IMR-90 (cell line): ENCODE measurements around the gene MAMDC4. TPM values are rescaled to one million over a fixed set of nuclear protein-coding genes. Genes with fewer than 3 reads are reported as not detected.

Experiments
- ATAC-seq: fragments of 200-7000 bp; cut with Tn5 transposase; 2 replicates; pipeline ENCODE4 v1.9.1; 2020; ENCODE audit warnings: low read depth, mild to moderate bottlenecking, moderate library complexity
- BruUV-seq: library from RNA; stranded (reverse); fragments of 400-500 nt; replicated peaks from 2 replicates; lab custom pipeline; 2021; lab: Mats Ljungman, UMichigan
- CTCF ChIA-PET: fragments of 300-600 bp; formaldehyde crosslinking; extraction: SDS; loops from one replicate; lab custom pipeline; 2021; ENCODE audit warnings: antibody characterized with exemption; lab: Yijun Ruan, JAX
- POLR2A ChIA-PET: fragments of 300-600 bp; sonication (Branson Sonifier 250); formaldehyde crosslinking; loops from one replicate; lab custom pipeline; 2022; ENCODE audit warnings: antibody characterized with exemption; ENCODE audit not compliant: unreplicated experiment; lab: Charles Lee
- DNase-seq: peaks from one replicate; pipeline ENCODE4 v3.0.0; 2013
- H2AFZ ChIP-seq: replicated peaks from 2 replicates; pipeline ENCODE3; 2013; ENCODE audit warnings: low read length, mild to moderate bottlenecking; ENCODE audit not compliant: poor library complexity
- H2AK5ac ChIP-seq: 2 replicates; pipeline ENCODE4 v1.6.1; 2013; ENCODE audit warnings: low read depth, low read length, inconsistent platforms
- H2AK9ac ChIP-seq: replicated peaks from 2 replicates; pipeline ENCODE3; 2013; ENCODE audit warnings: mild to moderate bottlenecking, low read depth, low read length, moderate library complexity; ENCODE audit not compliant: poor library complexity
- H2BK120ac ChIP-seq: 2 replicates; pipeline ENCODE4 v1.6.1; 2013; ENCODE audit warnings: low read depth, low read length, inconsistent platforms
- H2BK15ac ChIP-seq: 3 replicates; pipeline ENCODE4 v1.6.1; 2013; ENCODE audit warnings: low read depth, low read length, inconsistent platforms
- H2BK20ac ChIP-seq: 2 replicates; pipeline ENCODE4 v1.6.1; 2013; ENCODE audit warnings: low read depth, mild to moderate bottlenecking, inconsistent platforms, low read length, moderate library complexity
- H2BK5ac ChIP-seq: 2 replicates; pipeline ENCODE4 v1.6.1; 2013; ENCODE audit warnings: mild to moderate bottlenecking, low read depth, low read length, inconsistent platforms; ENCODE audit not compliant: poor library complexity, severe bottlenecking
- H3K14ac ChIP-seq: replicated peaks from 2 replicates; pipeline ENCODE4 v1.6.1; 2013; ENCODE audit warnings: low read depth, low read length, inconsistent platforms
- H3K18ac ChIP-seq: 2 replicates; pipeline ENCODE4 v1.6.1; 2013; ENCODE audit warnings: low read depth, low read length, control low read depth
- H3K23ac ChIP-seq: 2 replicates; pipeline ENCODE4 v1.6.1; 2013; ENCODE audit warnings: low read depth, low read length, inconsistent platforms
- H3K27ac ChIP-seq: 2 replicates; pipeline ENCODE4 v1.5.1; 2013; ENCODE audit warnings: mild to moderate bottlenecking, control low read depth, low read length; ENCODE audit not compliant: insufficient read depth
- H3K27me3 ChIP-seq: 2 replicates; pipeline ENCODE4 v1.6.1; 2013; ENCODE audit warnings: low read length; ENCODE audit not compliant: control insufficient read depth, insufficient read depth
- H3K36me3 ChIP-seq: 2 replicates; pipeline ENCODE4 v1.6.1; 2013; ENCODE audit warnings: low read length, mixed read lengths; ENCODE audit not compliant: control insufficient read depth, insufficient read depth
- H3K4ac ChIP-seq: 2 replicates; pipeline ENCODE4 v1.6.1; 2013; ENCODE audit warnings: low read depth, low read length, inconsistent platforms
- H3K4me1 ChIP-seq: 2 replicates; pipeline ENCODE4 v1.6.1; 2013; ENCODE audit warnings: low read length, mixed read lengths; ENCODE audit not compliant: control insufficient read depth, insufficient read depth
- H3K4me2 ChIP-seq: 2 replicates; pipeline ENCODE4 v1.6.1; 2013; ENCODE audit warnings: low read depth, mild to moderate bottlenecking, control low read depth, low read length, moderate library complexity
- H3K4me3 ChIP-seq: 2 replicates; pipeline ENCODE4 v1.5.1; 2013; ENCODE audit warnings: low read depth, mild to moderate bottlenecking, control low read depth, low read length, moderate library complexity; ENCODE audit not compliant: insufficient read depth
- H3K56ac ChIP-seq: 2 replicates; pipeline ENCODE4 v1.6.1; 2013; ENCODE audit warnings: low read length, inconsistent platforms; ENCODE audit not compliant: insufficient read depth; ENCODE audit errors: extremely low read depth
- H3K79me1 ChIP-seq, 2 experiments: 2 replicates each; pipeline ENCODE4 v1.6.1; 2013; ENCODE audit warnings: low read length in 2 of 2, inconsistent platforms in 1 of 2, low read depth in 1 of 2
- H3K9ac ChIP-seq: 2 replicates; pipeline ENCODE4 v1.6.1; 2013; ENCODE audit warnings: low read depth, low read length, control low read depth
- H3K9me1 ChIP-seq: 2 replicates; pipeline ENCODE4 v1.6.1; 2013; ENCODE audit warnings: low read length, inconsistent platforms; ENCODE audit not compliant: insufficient read depth
- H3K9me3 ChIP-seq: 2 replicates; pipeline ENCODE4 v1.6.1; 2013; ENCODE audit warnings: low read length; ENCODE audit not compliant: control insufficient read depth, insufficient read depth
- H4K20me1 ChIP-seq: 2 replicates; pipeline ENCODE4 v1.6.1; 2013; ENCODE audit warnings: low read length, inconsistent platforms; ENCODE audit not compliant: insufficient read depth
- H4K5ac ChIP-seq: 2 replicates; pipeline ENCODE4 v1.6.1; 2013; ENCODE audit warnings: mild to moderate bottlenecking, low read depth, low read length, control low read depth
- H4K8ac ChIP-seq, 2 experiments: 2 replicates each; pipeline ENCODE4 v1.6.1; 2013; ENCODE audit warnings: low read depth in 2 of 2, low read length in 2 of 2, control low read depth in 1 of 2, inconsistent platforms in 1 of 2
- H4K91ac ChIP-seq: 2 replicates; pipeline ENCODE4 v1.6.1; 2013; ENCODE audit warnings: low read depth, low read length, inconsistent platforms; ENCODE audit not compliant: insufficient read depth
- BHLHE40 ChIP-seq: fragments of 150-350 bp; IDR thresholded peaks from 2 replicates; pipeline ENCODE4 v1.6.1; 2016; ENCODE audit warnings: mild to moderate bottlenecking, low read depth, low read length
- CEBPB ChIP-seq: IDR thresholded peaks from 2 replicates; pipeline ENCODE4 v1.6.1; 2012; ENCODE audit warnings: low read depth, low read length, improper control_type of control experiment
- CHD1 ChIP-seq: IDR thresholded peaks from 2 replicates; pipeline ENCODE4 v1.6.1; 2012; ENCODE audit warnings: low read depth, low read length, improper control_type of control experiment
- CTCF ChIP-seq: conservative IDR thresholded peaks from 2 replicates; pipeline ENCODE4 v1.5.1; 2012; ENCODE audit warnings: mild to moderate bottlenecking, low read depth, low read length, improper control_type of control experiment
- ELK1 ChIP-seq: fragments of 150-350 bp; IDR thresholded peaks from 2 replicates; pipeline ENCODE4 v1.6.1; 2016; ENCODE audit warnings: low read depth, mild to moderate bottlenecking, low read length, moderate library complexity, borderline replicate concordance
- FOS ChIP-seq: fragments of 150-350 bp; IDR thresholded peaks from 2 replicates; pipeline ENCODE4 v1.6.1; 2016; ENCODE audit warnings: low read depth, low read length
- MAFK ChIP-seq: IDR thresholded peaks from 2 replicates; pipeline ENCODE4 v1.6.1; 2012; ENCODE audit warnings: low read depth, low read length, improper control_type of control experiment
- MAZ ChIP-seq: IDR thresholded peaks from 2 replicates; pipeline ENCODE4 v1.6.1; 2012; ENCODE audit warnings: low read depth, mild to moderate bottlenecking, low read length, improper control_type of control experiment, moderate library complexity, borderline replicate concordance
- MXI1 ChIP-seq: IDR thresholded peaks from 2 replicates; pipeline ENCODE4 v1.6.1; 2012; ENCODE audit warnings: low read depth, mild to moderate bottlenecking, low read length, moderate library complexity, borderline replicate concordance
- NFE2L2 ChIP-seq: fragments of 150-350 bp; IDR thresholded peaks from 2 replicates; pipeline ENCODE4 v1.6.1; 2016; ENCODE audit warnings: low read depth, mild to moderate bottlenecking, low read length
- POLR2A ChIP-seq: IDR thresholded peaks from 2 replicates; pipeline ENCODE4 v1.6.1; 2012; ENCODE audit warnings: mild to moderate bottlenecking, low read depth, low read length
- RAD21 ChIP-seq: IDR thresholded peaks from 2 replicates; pipeline ENCODE4 v1.6.1; 2012; ENCODE audit warnings: low read length, improper control_type of control experiment
- RCOR1 ChIP-seq: IDR thresholded peaks from 2 replicates; pipeline ENCODE4 v1.6.1; 2012; ENCODE audit warnings: mild to moderate bottlenecking, low read length, improper control_type of control experiment; ENCODE audit not compliant: insufficient replicate concordance
- RFX5 ChIP-seq: IDR thresholded peaks from 2 replicates; pipeline ENCODE4 v1.8.0; 2012; ENCODE audit warnings: low read depth, mild to moderate bottlenecking, low read length, moderate library complexity
- SMC3 ChIP-seq: fragments of 150-350 bp; IDR thresholded peaks from 2 replicates; pipeline ENCODE4 v1.6.1; 2016; ENCODE audit warnings: low read depth, mild to moderate bottlenecking, antibody characterized with exemption, low read length, moderate library complexity
- USF2 ChIP-seq: fragments of 150-350 bp; IDR thresholded peaks from 2 replicates; pipeline ENCODE4 v1.6.1; 2017; ENCODE audit warnings: mild to moderate bottlenecking, antibody characterized with exemption, low read length, low read depth
- WGBS, 2 experiments: methylation state at CpG; one replicate each; pipeline versions ENCODE4 v1.1.5 to v1.1.7; 2013; ENCODE audit warnings: missing lambda C conversion rate in 2 of 2; ENCODE audit not compliant: insufficient read length in 1 of 2; ENCODE audit errors: extremely low coverage in 2 of 2; 5-methylcytosine and 5-hydroxymethylcytosine counted together
- dilution Hi-C: fragments of 300-500 bp; cut with HindIII; formaldehyde crosslinking; loops from one replicate; pipeline ENCODE4 v1.14.3; 2018; ENCODE audit warnings: low sequenced_read_pairs; ENCODE audit not compliant: unreplicated experiment
- in situ Hi-C: fragments of 300-500 bp; cut with MboI; formaldehyde crosslinking; loops from 3 replicates; pipeline ENCODE4 v1.14.3; 2019; ENCODE audit warnings: low sequenced_read_pairs, inconsistent platforms, mixed read lengths
- intact Hi-C: fragments of 100-400 bp; cut with micrococcal nuclease; formaldehyde crosslinking; loops from 2 replicates; pipeline ENCODE4 v1.10.0; 2022
- polyA plus RNA-seq, 3 experiments: library from polyadenylated mRNA; depleted of rRNA; stranded (reverse); fragments of >200 nt; gene quantifications; 2 replicates each; pipeline ENCODE4 v1.2.3, GENCODE V29; 2012; ENCODE audit warnings: low replicate concordance in 1 of 3
- total RNA-seq: library from RNA; depleted of rRNA; stranded (reverse); fragments of >200 nt; gene quantifications from 2 replicates; pipeline ENCODE4 v1.2.3, GENCODE V29; 2012

MAMDC4 gene
- total and polyA plus RNA-seq, 2 of the 4 experiments (the other 2 are of a cell fraction) = 0.18 to 3.5 TPM

GRCh38 chr9:136861874-136862457, 9.8 kb downstream of the MAMDC4 start:
- no peak overlapping the region for H3K27ac ChIP-seq
- peaks cover 16 to 47% of the 10 kb centered on the region in 2 experiments for H3K79me1 ChIP-seq
- POLR2A ChIA-PET = no interaction called here
- no peak overlapping the region for H2BK5ac ChIP-seq
- no peaks in the 10 kb centered on the region for H3K9me3 ChIP-seq
- H4K20me1 ChIP-seq = peaks cover 17% of the 10 kb centered on the region
- H3K23ac ChIP-seq = no peak overlapping the region
- TF ChIP-seq RCOR1 (no peak), CEBPB (no peak), CHD1 (no peak), FOS (no peak), MXI1 (no peak), POLR2A (no peak), ELK1 (no peak), MAZ (no peak), RFX5 (no peak), RAD21 (no peak), MAFK (no peak), SMC3 (no peak), CTCF (no peak), USF2 (no peak), NFE2L2 (no peak), BHLHE40 (no peak)
- no peak overlapping the region for H2AK9ac ChIP-seq
- no TSS peak for BruUV-seq
- H3K27me3 ChIP-seq = no peaks in the 10 kb centered on the region
- H3K9me1 ChIP-seq = peaks cover 5% of the 10 kb centered on the region
- H4K91ac ChIP-seq = no peak overlapping the region
- in situ Hi-C loops (no loop called here), dilution Hi-C loops (no loop called here), intact Hi-C loops (no loop called here)
- H3K36me3 ChIP-seq = peaks cover 35% of the 10 kb centered on the region
- H2BK20ac ChIP-seq = no peak overlapping the region
- no peak overlapping the region for H3K4me3 ChIP-seq
- no peak overlapping the region for H3K14ac ChIP-seq
- H3K4me2 ChIP-seq = no peak overlapping the region
- CTCF ChIA-PET = no interaction called here
- H3K18ac ChIP-seq = no peak overlapping the region
- no peak overlapping the region for H2AFZ ChIP-seq
- no peak overlapping the region for H3K56ac ChIP-seq
- H2BK15ac ChIP-seq = no peak overlapping the region
- H2AK5ac ChIP-seq = no peak overlapping the region
- ATAC-seq (no peak), DNase-seq (no peak)
- no peak overlapping the region for H2BK120ac ChIP-seq
- WGBS, 2 experiments = 96% methylated on average over 12 of the region's 26 CpGs; no CpG with 5 or more reads in 1 of the 2 experiments
- H4K5ac ChIP-seq = no peak overlapping the region
- H4K8ac ChIP-seq = no peak overlapping the region
- no peak overlapping the region for H3K9ac ChIP-seq
- no peak overlapping the region for H3K4ac ChIP-seq
- peaks cover 12% of the 10 kb centered on the region for H3K4me1 ChIP-seq
